HG03135 (cell line): Measurements from ENCODE around the gene EIF4E.
A peak's percentile ranks its signal among the peaks of the same experiment; 100 is the strongest.
"Not testable (repeated sequence)": the region's sequence is repeated elsewhere in the genome, so short reads cannot be mapped to it uniquely, and the experiment has no call there.

ENCODE experiments used
- ATAC-seq: cut with Tn5 transposase; IDR thresholded peaks from one replicate; pipeline ENCODE4 v1.9.1; 2021; ENCODE audit warnings: mild to moderate bottlenecking, moderate library complexity; ENCODE audit not compliant: unreplicated experiment

The EIF4E gene

GRCh38 chr4:98928505-98929340 is at the start of gene EIF4E:
Gene EIF4E, minus strand, starts transcription at chr4:98929133. Its CDS starts 21 bp downstream, at chr4:98929112.
- peak; percentile 73 for ATAC-seq

- ATAC-seq: no peak
Observed at GRCh38 chr4:98977557-98977956, 48.6 kb upstream of the EIF4E start.

DNA sequence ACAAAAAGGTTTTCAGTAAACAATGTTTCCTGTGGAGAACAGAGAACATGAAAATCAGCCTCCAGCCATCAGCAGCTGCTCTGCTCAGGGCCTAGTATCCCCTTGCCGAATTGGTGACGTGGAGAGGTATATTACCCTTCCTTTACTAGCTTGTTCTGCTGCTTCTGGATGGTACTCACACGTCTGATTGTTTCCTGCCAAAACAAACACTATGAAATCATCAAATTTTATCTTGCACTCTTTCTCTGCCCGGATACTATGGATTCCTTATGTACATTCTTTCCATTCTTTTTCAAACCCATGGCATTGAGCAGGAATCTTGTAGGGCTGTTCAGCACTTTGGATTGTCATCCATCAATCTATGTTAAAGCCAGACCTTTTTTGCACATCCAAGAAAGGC is 47.8 kb upstream of the EIF4E start:
- ATAC-seq: no peak

DNA sequence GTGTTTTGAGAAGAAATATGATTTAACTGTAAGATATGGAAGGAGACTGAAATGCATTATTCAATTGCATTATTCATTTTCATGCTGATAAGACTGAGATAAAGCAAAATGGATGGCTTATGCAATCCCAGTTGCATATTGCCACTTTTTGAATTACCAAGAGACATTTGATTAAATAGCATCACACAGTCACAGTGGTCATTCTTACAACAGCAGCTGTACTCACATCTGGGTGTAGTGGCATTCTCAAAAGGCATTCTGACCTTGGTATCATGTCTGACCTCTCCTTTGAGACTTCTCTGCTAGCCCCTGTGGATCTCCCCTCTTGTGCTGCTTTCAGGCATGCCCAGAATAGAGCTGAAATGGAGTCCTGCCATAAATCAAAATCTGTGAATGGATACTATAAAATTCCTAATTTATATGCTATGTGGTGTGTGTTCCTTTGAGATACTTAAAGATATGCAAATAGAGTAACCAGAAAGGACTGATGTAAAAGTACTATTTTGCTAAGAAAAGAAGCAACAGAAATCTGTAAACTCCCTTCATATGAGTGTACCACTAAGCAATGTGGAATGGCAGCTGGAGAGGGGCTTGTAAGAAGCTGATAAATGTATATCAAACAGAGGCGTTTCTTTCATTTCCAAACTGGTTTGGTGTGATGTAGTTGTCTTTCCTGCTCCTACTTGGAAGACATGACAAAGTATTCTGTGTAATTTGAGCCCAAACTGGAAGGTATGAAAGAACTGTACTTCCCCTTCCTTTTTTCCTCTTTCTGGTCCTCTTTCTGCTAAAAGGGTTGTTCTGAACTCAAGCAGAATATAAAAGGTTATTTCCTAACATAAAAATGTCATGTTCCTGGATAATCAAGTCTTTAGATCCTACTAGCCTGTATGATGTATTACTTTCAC is 41.2 kb upstream of the EIF4E start:
- no peak for ATAC-seq

GRCh38 chr4:98967786-98968329 is 38.9 kb upstream of the EIF4E start:
- ATAC-seq: no peak

DNA sequence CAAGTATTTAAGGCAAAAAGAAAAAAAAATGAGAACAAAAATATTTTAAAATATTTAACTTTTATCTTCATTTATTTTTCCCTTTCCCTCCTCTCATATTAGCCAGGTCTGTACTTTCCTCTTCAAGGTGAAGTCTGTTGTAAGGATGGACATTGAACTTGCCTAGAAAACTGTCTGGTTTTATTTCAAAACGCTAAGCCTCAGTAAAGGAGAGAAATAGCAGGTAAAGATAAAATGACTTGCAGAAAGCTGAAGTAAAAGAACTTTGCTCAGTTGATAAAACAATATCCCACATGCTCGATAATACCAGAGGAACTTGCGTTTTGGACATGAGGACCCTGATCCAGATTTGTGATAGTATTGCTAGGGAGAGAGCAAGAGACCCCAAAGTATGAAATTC is 38.0 kb upstream of the EIF4E start:
- ATAC-seq: no peak

DNA sequence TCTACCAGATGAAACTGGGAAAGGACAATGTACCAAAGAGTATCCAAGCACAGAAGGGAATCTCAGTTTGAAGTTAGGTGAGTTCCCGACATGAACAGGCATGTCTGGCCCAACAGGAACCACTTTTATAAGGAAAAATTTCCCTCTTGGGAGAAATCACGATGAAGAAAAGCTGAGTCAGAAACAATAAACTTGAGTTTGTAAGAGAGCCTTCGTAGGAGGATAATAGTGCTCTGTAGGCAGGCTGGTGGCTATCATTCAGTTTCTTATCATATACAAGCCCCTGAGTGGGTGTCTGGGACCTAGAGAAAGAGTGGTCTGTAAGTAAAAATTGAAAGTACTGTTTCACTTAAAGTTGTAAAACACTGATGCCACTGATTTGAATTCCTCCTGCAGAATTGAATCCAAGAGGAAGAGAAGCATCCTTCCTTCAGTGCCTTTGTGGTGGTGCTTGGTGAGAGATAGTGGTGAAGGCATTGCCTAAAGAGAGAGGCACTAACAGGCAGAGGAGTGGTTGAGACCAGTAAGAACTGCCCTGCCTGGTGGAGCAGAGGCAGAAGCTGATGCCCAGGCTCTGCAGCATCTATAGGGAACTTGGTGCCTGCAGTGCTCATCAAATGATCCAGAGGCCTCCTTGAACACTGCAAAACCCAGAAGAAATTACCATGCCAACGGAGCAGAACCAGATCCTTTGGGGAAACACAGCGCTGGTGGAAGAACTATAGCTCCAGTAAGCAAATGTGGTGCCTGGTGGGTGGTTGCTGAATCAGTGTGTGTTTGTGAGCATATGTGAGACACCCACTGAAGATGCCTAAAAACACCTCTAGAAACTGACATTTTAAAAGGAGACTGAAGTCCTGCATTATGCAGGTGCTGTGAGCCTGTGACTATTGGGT is 34.9 kb upstream of the EIF4E start:
- no peak for ATAC-seq

GRCh38 chr4:98961770-98962169 is 32.8 kb upstream of the EIF4E start:
- ATAC-seq: no peak

DNA sequence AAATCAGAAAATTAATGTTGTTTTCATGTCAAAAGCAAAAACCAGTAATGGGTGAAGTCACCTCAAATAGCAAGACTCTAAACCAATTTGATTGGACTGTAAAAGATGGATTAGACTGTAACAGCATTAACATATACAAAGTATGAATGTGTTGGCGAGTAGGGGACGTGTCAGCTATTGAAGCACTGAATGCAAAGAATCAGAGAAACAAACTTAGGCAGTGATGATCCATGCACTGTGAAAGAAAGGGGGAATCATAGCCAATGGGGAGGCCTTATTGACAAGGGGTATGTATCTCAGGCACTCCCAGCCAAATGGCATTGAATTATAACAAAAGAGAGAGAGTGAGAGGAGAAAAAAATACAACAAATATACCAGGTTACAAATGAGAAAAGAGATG is 30.5 kb upstream of the EIF4E start:
- no peak for ATAC-seq

GRCh38 chr4:98958065-98958464 is 29.1 kb upstream of the EIF4E start:
- no peak for ATAC-seq

- ATAC-seq: no peak
Observed at GRCh38 chr4:98955229-98955628, 26.3 kb upstream of the EIF4E start.

DNA sequence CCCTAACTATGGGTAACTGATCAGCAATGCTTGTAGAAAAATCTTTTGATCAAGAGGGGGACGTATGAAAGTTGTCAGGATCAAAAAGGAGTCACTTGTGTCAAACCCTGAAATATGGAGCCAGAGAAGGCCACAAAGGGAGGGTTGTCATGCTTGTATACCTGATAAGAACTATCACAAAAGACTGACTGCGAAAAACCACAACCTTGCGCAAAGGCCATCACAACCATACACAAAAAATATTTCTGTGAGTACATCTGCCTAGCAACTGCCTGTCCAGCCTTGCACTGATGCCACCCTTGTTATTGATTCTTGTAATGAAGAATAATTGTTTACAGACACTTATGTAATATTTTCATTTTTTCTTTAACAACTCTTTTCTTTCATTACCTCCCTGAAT is 22.8 kb upstream of the EIF4E start:
- ATAC-seq: no peak

DNA sequence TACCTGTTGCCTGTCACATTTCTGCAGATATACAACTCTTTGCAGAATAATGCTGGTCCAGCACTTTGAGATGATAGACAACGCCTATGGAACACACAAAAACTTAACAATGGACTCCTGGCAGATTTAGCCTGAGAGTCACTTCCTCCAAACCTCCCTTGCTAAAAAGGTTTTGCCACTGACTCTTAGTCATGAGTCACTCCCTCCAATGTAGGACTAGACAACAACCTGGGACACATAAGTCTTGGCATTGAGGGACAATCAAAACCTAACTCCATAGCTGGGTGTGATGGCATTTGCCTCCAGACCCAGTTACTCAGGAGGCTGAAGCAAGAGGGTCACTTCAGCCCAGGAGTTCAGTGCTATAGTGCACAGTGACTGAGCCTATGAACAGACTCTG is 22.0 kb upstream of the EIF4E start:
- no peak for ATAC-seq

DNA sequence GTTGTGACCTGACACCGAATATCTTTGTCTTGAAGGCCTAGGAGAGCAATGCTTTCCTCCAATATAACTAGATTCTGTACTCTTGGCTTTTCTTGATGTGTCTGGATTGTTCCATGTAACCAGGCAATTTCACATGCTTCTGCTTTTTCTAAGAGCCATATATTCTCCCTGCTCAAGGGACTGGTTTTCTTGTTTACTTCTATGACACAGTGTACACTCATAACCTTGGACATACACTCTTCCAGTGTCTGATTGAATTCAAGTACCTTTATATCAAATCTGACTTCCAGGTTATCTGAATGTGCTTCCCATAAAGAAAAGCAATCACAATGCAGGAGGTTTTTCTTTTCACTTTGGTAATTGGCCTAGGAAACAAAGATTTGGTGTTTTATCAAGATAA is 17.4 kb upstream of the EIF4E start:
- ATAC-seq: no peak

GRCh38 chr4:98945297-98945850 is 16.4 kb upstream of the EIF4E start:
- ATAC-seq: no peak

DNA sequence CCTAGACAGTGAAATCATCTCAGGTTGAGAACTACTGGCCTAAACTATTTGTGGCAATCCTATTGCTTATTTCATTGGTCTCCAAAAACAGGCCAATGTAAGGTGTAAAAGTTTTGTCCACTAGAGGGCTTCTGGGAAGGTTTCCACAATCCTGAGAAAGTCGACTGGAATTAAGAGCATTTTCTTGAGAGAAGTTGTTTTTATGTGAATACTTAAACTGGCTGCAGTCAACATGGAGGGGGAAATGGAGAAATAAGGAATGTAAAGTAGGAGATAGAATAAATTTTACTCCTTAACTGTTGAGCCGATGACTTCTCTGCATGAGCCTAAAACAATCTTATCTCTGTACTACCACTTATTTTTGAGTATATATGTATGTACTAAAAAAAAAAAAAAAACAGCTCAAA is 11.0 kb upstream of the EIF4E start:
- ATAC-seq: no peak

GRCh38 chr4:98939438-98939837 is 10.5 kb upstream of the EIF4E start:
- no peak for ATAC-seq

GRCh38 chr4:98937986-98938720 is 9.2 kb upstream of the EIF4E start:
- ATAC-seq: no peak

- no peak for ATAC-seq
Observed at GRCh38 chr4:98935633-98936032, 6.7 kb upstream of the EIF4E start.

- not testable (repeated sequence) for ATAC-seq
Observed at GRCh38 chr4:98934851-98935250, 5.9 kb upstream of the EIF4E start.
